Smooth muscle cell (in vitro differentiated cells): ENCODE data around the gene AUNIP. TPM values are rescaled to one million over a fixed set of nuclear protein-coding genes. Genes with fewer than 3 reads are reported as not detected.

ENCODE experiments used
- DNase-seq: peaks from one replicate; lab custom pipeline; 2025; ENCODE audit not compliant: unreplicated experiment; lab: John Stamatoyannopoulos, UW
- H2AFZ ChIP-seq: fragments of 200-600 bp; sonication (generic); 2 replicates; pipeline ENCODE4 v1.6.0; 2016; ENCODE audit warnings: antibody characterized with exemption, low read depth, mild to moderate bottlenecking
- H3F3A ChIP-seq: fragments of 200-600 bp; sonication (generic); 2 replicates; pipeline ENCODE4 v1.6.0; 2017; ENCODE audit warnings: antibody characterized with exemption, low read depth
- H3K27ac ChIP-seq: fragments of 200-600 bp; sonication (generic); 2 replicates; pipeline ENCODE4 v1.5.1; 2016; ENCODE audit warnings: low read depth, mild to moderate bottlenecking
- H3K27me3 ChIP-seq: fragments of 200-600 bp; sonication (generic); 2 replicates; pipeline ENCODE4 v1.6.1; 2016; ENCODE audit warnings: low read depth, mild to moderate bottlenecking
- H3K36me3 ChIP-seq: fragments of 200-600 bp; sonication (generic); 2 replicates; pipeline ENCODE4 v1.5.1; 2016; ENCODE audit warnings: low read depth
- H3K4me1 ChIP-seq: fragments of 200-600 bp; sonication (generic); 2 replicates; pipeline ENCODE4 v1.5.1; 2016; ENCODE audit warnings: low read depth
- H3K4me2 ChIP-seq: fragments of 200-600 bp; sonication (generic); 2 replicates; pipeline ENCODE4 v1.6.0; 2016; ENCODE audit warnings: mild to moderate bottlenecking
- H3K4me3 ChIP-seq: fragments of 200-600 bp; sonication (generic); 2 replicates; pipeline ENCODE4 v1.5.1; 2016; ENCODE audit warnings: mild to moderate bottlenecking
- H3K79me2 ChIP-seq: fragments of 200-600 bp; sonication (generic); 2 replicates; pipeline ENCODE4 v1.6.0; 2016; ENCODE audit warnings: low read depth, mild to moderate bottlenecking
- H3K9ac ChIP-seq: fragments of 200-600 bp; sonication (generic); 2 replicates; pipeline ENCODE4 v1.6.0; 2016; ENCODE audit warnings: low read depth
- H3K9me3 ChIP-seq: fragments of 200-600 bp; sonication (generic); replicated peaks from 2 replicates; pipeline ENCODE4 v1.5.1; 2016; ENCODE audit warnings: low read depth
- H4K20me1 ChIP-seq: fragments of 200-600 bp; sonication (generic); 2 replicates; pipeline ENCODE4 v1.6.0; 2016; ENCODE audit warnings: low read depth
- CTCF ChIP-seq: fragments of 200-600 bp; sonication (generic); IDR thresholded peaks from 2 replicates; pipeline ENCODE4 v1.5.1; 2017; ENCODE audit warnings: borderline replicate concordance, mild to moderate bottlenecking, antibody characterized with exemption; ENCODE audit not compliant: insufficient read depth, poor library complexity, severe bottlenecking
- WGBS: methylation state at CpG from one replicate; pipeline ENCODE4 v1.1.7; 2016; ENCODE audit warnings: low lambda C conversion rate; 5-methylcytosine and 5-hydroxymethylcytosine counted together
- polyA plus RNA-seq: library from polyadenylated mRNA; unstranded; fragments of >200 nt; fragmentation: Nextera tagmentation; extraction: Ambion mirVana; gene quantifications from 2 replicates; pipeline ENCODE4 v1.2.1, GENCODE V29; 2016
- total RNA-seq: library from RNA; depleted of rRNA; stranded (reverse); fragments of >200 nt; gene quantifications from 2 replicates; pipeline ENCODE4 v1.2.3, GENCODE V29; 2014

AUNIP gene
- total and polyA plus RNA-seq, 2 experiments from 2014 or later, result 0.18 to 1.3 TPM

- peak overlapping the region; percentile 37 for H3K27ac ChIP-seq
- no peak overlapping the region for H2AFZ ChIP-seq
- H3K9me3 ChIP-seq, result no peaks in the 10 kb centered on the region
- peaks cover 9% of the 10 kb centered on the region for H3F3A ChIP-seq
- H3K4me1 ChIP-seq, result peaks cover 9% of the 10 kb centered on the region
- no peak overlapping the region for H3K4me2 ChIP-seq
- no peaks in the 10 kb centered on the region for H3K27me3 ChIP-seq
- H3K4me3 ChIP-seq, result no peak overlapping the region
- TF ChIP-seq CTCF, result no peak
- H3K9ac ChIP-seq, result no peak overlapping the region
- H4K20me1 ChIP-seq, result peaks cover 18% of the 10 kb centered on the region
- DNase-seq, result no peak
- H3K79me2 ChIP-seq, result no peaks in the 10 kb centered on the region
- H3K36me3 ChIP-seq, result no peaks in the 10 kb centered on the region
- WGBS, result 21% methylated on average over 8 of the region's 8 CpGs
These were observed 64.9 kb downstream of the AUNIP start for GRCh38 chr1:25794325-25794724.

GRCh38 chr1:25793585-25794170, 65.6 kb downstream of the AUNIP start:
- 77% methylated on average over 7 of the region's 7 CpGs for WGBS
- no peaks in the 10 kb centered on the region for H3K79me2 ChIP-seq
- no peaks in the 10 kb centered on the region for H3K36me3 ChIP-seq
- peaks cover 18% of the 10 kb centered on the region for H4K20me1 ChIP-seq
- no peak overlapping the region for H3K4me2 ChIP-seq
- H3K4me1 ChIP-seq, result peaks cover 9% of the 10 kb centered on the region
- H3K4me3 ChIP-seq, result no peak overlapping the region
- no peak for TF ChIP-seq CTCF
- DNase-seq, result no peak
- H3F3A ChIP-seq, result peaks cover 9% of the 10 kb centered on the region
- peak overlapping the region; percentile 37 for H3K27ac ChIP-seq
- H2AFZ ChIP-seq, result no peak overlapping the region
- no peak overlapping the region for H3K9ac ChIP-seq
- no peaks in the 10 kb centered on the region for H3K9me3 ChIP-seq
- no peaks in the 10 kb centered on the region for H3K27me3 ChIP-seq

DNA sequence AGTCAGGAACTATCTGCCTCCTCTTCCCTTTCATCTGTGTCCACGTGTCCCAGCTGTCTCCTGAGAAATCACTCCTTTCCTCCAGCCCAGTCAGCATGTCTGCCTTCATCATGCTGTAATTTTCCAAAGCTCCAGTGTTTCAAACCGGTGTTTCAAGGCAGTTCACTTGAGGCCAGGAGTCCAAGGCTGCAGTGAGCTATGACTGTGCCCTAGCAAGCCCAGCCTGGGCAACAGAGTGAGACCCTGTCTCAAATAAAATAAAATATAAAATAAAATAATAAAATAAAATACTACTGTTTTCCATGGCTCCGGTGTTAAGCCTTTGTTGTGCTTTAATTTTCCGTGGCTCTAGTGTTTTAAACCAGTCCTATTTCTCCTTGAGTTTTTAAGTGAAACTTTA, 67.1 kb downstream of the AUNIP start:
- DNase-seq, result no peak
- Histone ChIP-seq H3K9me3 (no peaks in the 10 kb centered on the region), H4K20me1 (peaks cover 18% of the 10 kb centered on the region), H3K36me3 (no peaks in the 10 kb centered on the region), H3K9ac (no peak overlapping the region), H2AFZ (no peak overlapping the region), H3K27me3 (no peaks in the 10 kb centered on the region), H3K27ac (no peak overlapping the region), H3F3A (peaks cover 9% of the 10 kb centered on the region), H3K4me3 (no peak overlapping the region), H3K79me2 (no peaks in the 10 kb centered on the region), H3K4me2 (no peak overlapping the region), H3K4me1 (peaks cover 9% of the 10 kb centered on the region)
- TF ChIP-seq CTCF, result no peak
- whole genome bisulfite sequencing, result 68% methylated on average over 4 of the region's 4 CpGs

DNA sequence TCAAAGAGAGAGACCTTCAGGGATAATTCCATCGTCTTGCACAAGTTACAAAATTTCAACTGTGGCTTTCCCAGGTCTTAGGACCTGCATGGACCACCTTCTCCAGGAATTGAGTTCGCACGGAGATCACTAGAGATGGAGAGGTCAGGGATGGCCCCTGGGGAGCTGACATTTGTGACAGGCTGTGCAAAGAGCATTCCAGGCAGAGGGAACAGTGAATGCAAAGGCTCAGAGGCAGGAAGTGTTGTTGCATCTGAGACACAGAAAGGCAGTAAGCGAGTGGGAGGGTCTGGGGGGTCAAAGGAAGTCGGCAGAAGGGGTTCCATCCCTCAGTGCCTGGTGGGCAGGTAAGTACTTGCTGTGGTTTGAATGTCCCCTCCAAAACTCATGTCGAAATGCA, 68.8 kb downstream of the AUNIP start:
- Histone ChIP-seq H4K20me1 (peaks cover 11% of the 10 kb centered on the region), H3K79me2 (no peaks in the 10 kb centered on the region), H3K9me3 (no peaks in the 10 kb centered on the region), H3K9ac (no peak overlapping the region), H3K27me3 (no peaks in the 10 kb centered on the region), H3K27ac (no peak overlapping the region), H3K4me3 (no peak overlapping the region), H3K36me3 (no peaks in the 10 kb centered on the region), H3F3A (peaks cover under 1% of the 10 kb centered on the region), H2AFZ (no peak overlapping the region), H3K4me1 (no peaks in the 10 kb centered on the region), H3K4me2 (no peak overlapping the region)
- no peak for TF ChIP-seq CTCF
- 91% methylated on average over 6 of the region's 6 CpGs for WGBS
- no peak for DNase-seq
